Activated T-cell treated with anti-CD3 and anti-CD28 coated beads, Interleukin-2, amount 50 U/mL, for 72 hours (primary cell): Measurements from ENCODE around the gene PDS5B. TPM values are rescaled to one million over a fixed set of nuclear protein-coding genes. Genes with fewer than 3 reads are reported as not detected.
"Not testable (repeated sequence)": the region's sequence is repeated elsewhere in the genome, so short reads cannot be mapped to it uniquely, and the experiment has no call there.

Source experiments
- ATAC-seq, 2 donors: fragments of 150-1000 bp; cut with Tn5 transposase; replicated peaks in 1 of 2; 2 replicates each; pipeline ENCODE4 v1.10.0; 2021; ENCODE audit warnings: moderate library complexity in 2 of 2, mild to moderate bottlenecking in 1 of 2
- DNase-seq, 2 donors: peaks; one replicate each; pipeline ENCODE4 v3.0.0; 2021 to 2022; ENCODE audit warnings: mixed read lengths in 1 of 2
- H3K27ac Mint-ChIP-seq: one replicate; pipeline ENCODE4 v1.8.0; 2022; ENCODE audit warnings: mild to moderate bottlenecking, moderate library complexity, mixed read lengths
- H3K27me3 Mint-ChIP-seq: one replicate; pipeline ENCODE4 v1.8.0; 2022; ENCODE audit warnings: low read depth, mixed read lengths
- H3K36me3 Mint-ChIP-seq, 2 donors: one replicate each; pipeline ENCODE4 v1.8.0; 2022; ENCODE audit warnings: mixed read lengths in 2 of 2, mild to moderate bottlenecking in 1 of 2; ENCODE audit not compliant: insufficient read depth in 2 of 2
- H3K4me1 Mint-ChIP-seq: one replicate; pipeline ENCODE4 v1.8.0; 2022; ENCODE audit warnings: low read depth, mixed read lengths
- H3K4me3 Mint-ChIP-seq, 2 donors: one replicate each; pipeline ENCODE4 v1.8.0; 2022; ENCODE audit warnings: mild to moderate bottlenecking in 2 of 2, mixed read lengths in 2 of 2, moderate library complexity in 2 of 2
- H3K9me3 Mint-ChIP-seq, 2 donors: one replicate each; pipeline ENCODE4 v1.8.0; 2022; ENCODE audit warnings: mixed read lengths in 2 of 2
- total RNA-seq, 2 donors: library from RNA; stranded (reverse); gene quantifications; one replicate each; pipeline ENCODE4 v1.2.3, GENCODE V29; 2022

Gene PDS5B
- total RNA-seq, 2 donors from 2014 or later = 52.9 to 53.1 TPM

GRCh38 chr13:32723987-32724386, 137.7 kb downstream of the PDS5B start:
- Mint-ChIP-seq H3K4me1 (peaks cover 16% of the 10 kb centered on the region), H3K4me3 (no peak overlapping the region), H3K36me3 (peaks cover 5 to 18% of the 10 kb centered on the region in 2 donors), H3K27me3 (no peaks in the 10 kb centered on the region), H3K27ac (peak overlapping the region; percentile 24), H3K9me3 (peaks cover 0 to 2% of the 10 kb centered on the region in 2 donors)
- no peak for DNase-seq
- ATAC-seq = no peak

- DNase-seq (no peak), ATAC-seq (no peak)
- H3K36me3 Mint-ChIP-seq = peaks cover 13 to 16% of the 10 kb centered on the region in 2 donors
- H3K9me3 Mint-ChIP-seq = peaks cover 0 to 7% of the 10 kb centered on the region in 2 donors
- H3K27ac Mint-ChIP-seq = peak overlapping the region; percentile 45
- H3K4me1 Mint-ChIP-seq = peaks cover 27% of the 10 kb centered on the region
- no peak overlapping the region for H3K4me3 Mint-ChIP-seq
- no peaks in the 10 kb centered on the region for H3K27me3 Mint-ChIP-seq
These were observed 140.3 kb downstream of the PDS5B start for GRCh38 chr13:32726374-32727037.

GRCh38 chr13:32728327-32728726, 142.1 kb downstream of the PDS5B start:
- H3K4me1 Mint-ChIP-seq = peaks cover 24% of the 10 kb centered on the region
- ATAC-seq (no peak), DNase-seq (no peak)
- no peaks in the 10 kb centered on the region for H3K27me3 Mint-ChIP-seq
- H3K4me3 Mint-ChIP-seq = no peak overlapping the region
- peaks cover 11 to 12% of the 10 kb centered on the region in 2 donors for H3K36me3 Mint-ChIP-seq
- H3K9me3 Mint-ChIP-seq = peaks cover 0 to 7% of the 10 kb centered on the region in 2 donors
- H3K27ac Mint-ChIP-seq = peak overlapping the region; percentile 17

GRCh38 chr13:32729097-32729496, 142.8 kb downstream of the PDS5B start:
- H3K4me3 Mint-ChIP-seq, DNase-seq, H3K27ac Mint-ChIP-seq, H3K27me3 Mint-ChIP-seq, H3K9me3 Mint-ChIP-seq, ATAC-seq: not testable (repeated sequence)
- Mint-ChIP-seq H3K36me3 (peaks cover 11 to 12% of the 10 kb centered on the region in 2 donors), H3K4me1 (peaks cover 18% of the 10 kb centered on the region)

- H3K4me3 Mint-ChIP-seq = no peak overlapping the region
- peaks cover 25% of the 10 kb centered on the region for H3K4me1 Mint-ChIP-seq
- DNase-seq (no peak), ATAC-seq (no peak)
- H3K27ac Mint-ChIP-seq = no peak overlapping the region
- peaks cover 11% of the 10 kb centered on the region in 2 donors for H3K36me3 Mint-ChIP-seq
- peaks cover 0 to 7% of the 10 kb centered on the region in 2 donors for H3K9me3 Mint-ChIP-seq
- H3K27me3 Mint-ChIP-seq = no peaks in the 10 kb centered on the region
These were observed 144.8 kb downstream of the PDS5B start for GRCh38 chr13:32731074-32731473.

- no peak for ATAC-seq
- DNase-seq = no peak
- H3K27ac Mint-ChIP-seq = peak overlapping the region; percentile 6
- H3K4me1 Mint-ChIP-seq = peaks cover 30% of the 10 kb centered on the region
- H3K4me3 Mint-ChIP-seq = no peak overlapping the region
- no peaks in the 10 kb centered on the region for H3K27me3 Mint-ChIP-seq
- peaks cover 11% of the 10 kb centered on the region in 2 donors for H3K36me3 Mint-ChIP-seq
- peaks cover 0 to 7% of the 10 kb centered on the region in 2 donors for H3K9me3 Mint-ChIP-seq
These were observed 145.3 kb downstream of the PDS5B start for GRCh38 chr13:32731576-32731975.

- Mint-ChIP-seq H3K27ac (peak overlapping the region; percentile 55), H3K9me3 (peaks cover 0 to 5% of the 10 kb centered on the region in 2 donors), H3K4me3 (no peak overlapping the region), H3K36me3 (peaks cover 9 to 15% of the 10 kb centered on the region in 2 donors), H3K4me1 (peaks cover 44% of the 10 kb centered on the region), H3K27me3 (no peaks in the 10 kb centered on the region)
- no peak for ATAC-seq
- DNase-seq = no peak
These were observed 147.4 kb downstream of the PDS5B start for GRCh38 chr13:32733690-32734089.

GRCh38 chr13:32734511-32734910, 148.3 kb downstream of the PDS5B start:
- Mint-ChIP-seq H3K27me3 (no peaks in the 10 kb centered on the region), H3K27ac (no peak overlapping the region), H3K4me1 (peaks cover 44% of the 10 kb centered on the region), H3K36me3 (peaks cover 5 to 16% of the 10 kb centered on the region in 2 donors), H3K4me3 (no peak overlapping the region), H3K9me3 (no peaks in the 10 kb centered on the region)
- DNase-seq (peak; percentile 5 to 11), ATAC-seq (peak; percentile 40 to 76)

- no peak overlapping the region for H3K4me3 Mint-ChIP-seq
- H3K36me3 Mint-ChIP-seq = peaks cover 0 to 16% of the 10 kb centered on the region in 2 donors
- ATAC-seq (no peak), DNase-seq (no peak)
- peaks cover 40% of the 10 kb centered on the region for H3K4me1 Mint-ChIP-seq
- peak overlapping the region; percentile 94 for H3K27ac Mint-ChIP-seq
- no peaks in the 10 kb centered on the region for H3K27me3 Mint-ChIP-seq
- no peaks in the 10 kb centered on the region for H3K9me3 Mint-ChIP-seq
These were observed 149.6 kb downstream of the PDS5B start for GRCh38 chr13:32735859-32736258.

GRCh38 chr13:32736648-32737047, 150.4 kb downstream of the PDS5B start:
- ATAC-seq = no peak
- no peak for DNase-seq
- Mint-ChIP-seq H3K4me3 (peak overlapping the region; percentile 64 to 93), H3K4me1 (peaks cover 32% of the 10 kb centered on the region), H3K36me3 (peaks cover 0 to 18% of the 10 kb centered on the region in 2 donors), H3K9me3 (no peaks in the 10 kb centered on the region), H3K27ac (peak overlapping the region; percentile 94), H3K27me3 (no peaks in the 10 kb centered on the region)

GRCh38 chr13:32737111-32737571, 150.9 kb downstream of the PDS5B start:
- Mint-ChIP-seq H3K4me3 (peak overlapping the region; percentile 64 to 93), H3K27me3 (no peaks in the 10 kb centered on the region), H3K9me3 (no peaks in the 10 kb centered on the region), H3K27ac (peak overlapping the region; percentile 94), H3K4me1 (peaks cover 27% of the 10 kb centered on the region), H3K36me3 (peaks cover 0 to 18% of the 10 kb centered on the region in 2 donors)
- no peak for DNase-seq
- peak; percentile 70 to 75 for ATAC-seq

- ATAC-seq = no peak
These were observed 151.4 kb downstream of the PDS5B start for GRCh38 chr13:32737679-32738078.

GRCh38 chr13:32745509-32745908, 159.3 kb downstream of the PDS5B start:
- Mint-ChIP-seq H3K4me1 (no peaks in the 10 kb centered on the region), H3K27ac (no peak overlapping the region), H3K27me3 (no peaks in the 10 kb centered on the region), H3K36me3 (peaks cover 2 to 4% of the 10 kb centered on the region in 2 donors), H3K4me3 (no peak overlapping the region), H3K9me3 (no peaks in the 10 kb centered on the region)
- DNase-seq = no peak
- ATAC-seq = no peak

More at GRCh38 chr13:32737679-32738078, 151.4 kb downstream of the PDS5B start:
- DNase-seq = no peak
- Mint-ChIP-seq H3K9me3 (no peaks in the 10 kb centered on the region), H3K27ac (peak overlapping the region; percentile 94), H3K27me3 (no peaks in the 10 kb centered on the region), H3K4me3 (peak overlapping the region; percentile 64 to 93), H3K4me1 (peaks cover 26% of the 10 kb centered on the region), H3K36me3 (peaks cover 0 to 18% of the 10 kb centered on the region in 2 donors)
